Effector memory CD8-positive, alpha-beta T cell (primary cell): ENCODE results near the gene NUDT8.
A peak's percentile ranks its signal among the peaks of the same experiment; 100 is the strongest.
"Not testable (repeated sequence)": the region's sequence is repeated elsewhere in the genome, so short reads cannot be mapped to it uniquely, and the experiment has no call there.

ENCODE experiments used
- ATAC-seq: fragments of 150-1000 bp; cut with Tn5 transposase; replicated peaks from 2 replicates; pipeline ENCODE4 v1.10.0; 2021; ENCODE audit warnings: mild to moderate bottlenecking, moderate library complexity
- DNase-seq, 3 experiments: peaks; one replicate each; pipeline ENCODE4 v3.0.0; 2021
- H3K27ac Mint-ChIP-seq, 2 donors: one replicate each; pipeline ENCODE4 v1.8.0; 2022; ENCODE audit warnings: mild to moderate bottlenecking in 2 of 2, mixed read lengths in 2 of 2, moderate library complexity in 2 of 2
- H3K27me3 Mint-ChIP-seq, 2 donors: one replicate each; pipeline ENCODE4 v1.8.0; 2022; ENCODE audit warnings: mixed read lengths in 2 of 2
- H3K36me3 Mint-ChIP-seq: one replicate; pipeline ENCODE4 v1.8.0; 2022; ENCODE audit warnings: mild to moderate bottlenecking, moderate library complexity, mixed read lengths; ENCODE audit not compliant: insufficient read depth
- H3K4me1 Mint-ChIP-seq, 2 donors: one replicate each; pipeline ENCODE4 v1.8.0; 2022; ENCODE audit warnings: low read depth in 2 of 2, mixed read lengths in 2 of 2
- H3K4me3 Mint-ChIP-seq, 2 donors: one replicate each; pipeline ENCODE4 v1.8.0; 2022; ENCODE audit warnings: mild to moderate bottlenecking in 2 of 2, mixed read lengths in 2 of 2, moderate library complexity in 2 of 2
- H3K9me3 Mint-ChIP-seq, 2 donors: one replicate each; pipeline ENCODE4 v1.8.0; 2022; ENCODE audit warnings: mixed read lengths in 2 of 2

The NUDT8 gene

GRCh38 chr11:67604119-67604518, 25.6 kb downstream of the NUDT8 start:
- DNase-seq, H3K9me3 Mint-ChIP-seq, H3K27ac Mint-ChIP-seq, ATAC-seq: not testable (repeated sequence)
- Mint-ChIP-seq H3K4me3 (peak overlapping the region in 1 of 2 donors; percentile 1), H3K4me1 (peaks cover 15 to 24% of the 10 kb centered on the region in 2 donors), H3K27me3 (peaks cover 8 to 15% of the 10 kb centered on the region in 2 donors), H3K36me3 (peaks cover 15% of the 10 kb centered on the region)

GRCh38 chr11:67601098-67601497, 28.6 kb downstream of the NUDT8 start:
- ATAC-seq (no peak), DNase-seq (no peak)
- peaks cover 5% of the 10 kb centered on the region for H3K36me3 Mint-ChIP-seq
- peaks cover 7 to 12% of the 10 kb centered on the region in 2 donors for H3K4me1 Mint-ChIP-seq
- H3K9me3 Mint-ChIP-seq = no peaks in the 10 kb centered on the region
- H3K4me3 Mint-ChIP-seq = no peak overlapping the region
- H3K27me3 Mint-ChIP-seq = peaks cover 8 to 15% of the 10 kb centered on the region in 2 donors
- H3K27ac Mint-ChIP-seq = no peak overlapping the region

- no peak overlapping the region for H3K27ac Mint-ChIP-seq
- no peak overlapping the region for H3K4me3 Mint-ChIP-seq
Observed at GRCh38 chr11:67600324-67601029, 29.3 kb downstream of the NUDT8 start.

GRCh38 chr11:67599149-67599548, 30.6 kb downstream of the NUDT8 start:
- H3K4me1 Mint-ChIP-seq = peaks cover 4 to 7% of the 10 kb centered on the region in 2 donors

More at GRCh38 chr11:67600324-67601029, 29.3 kb downstream of the NUDT8 start:
- Mint-ChIP-seq H3K4me1 (peaks cover 4 to 8% of the 10 kb centered on the region in 2 donors), H3K36me3 (peaks cover 4% of the 10 kb centered on the region), H3K9me3 (no peaks in the 10 kb centered on the region), H3K27me3 (peaks cover 8 to 15% of the 10 kb centered on the region in 2 donors)
- ATAC-seq (no peak), DNase-seq (no peak)

GRCh38 chr11:67597963-67598362, 31.8 kb downstream of the NUDT8 start:
- H3K27me3 Mint-ChIP-seq = peaks cover 6 to 12% of the 10 kb centered on the region in 2 donors
- H3K36me3 Mint-ChIP-seq, H3K27ac Mint-ChIP-seq, DNase-seq, H3K9me3 Mint-ChIP-seq, H3K4me1 Mint-ChIP-seq, ATAC-seq, H3K4me3 Mint-ChIP-seq: not testable (repeated sequence)

More at GRCh38 chr11:67599149-67599548, 30.6 kb downstream of the NUDT8 start:
- Mint-ChIP-seq H3K27ac (no peak overlapping the region), H3K36me3 (peaks cover 4% of the 10 kb centered on the region), H3K9me3 (no peaks in the 10 kb centered on the region), H3K27me3 (peaks cover 8 to 15% of the 10 kb centered on the region in 2 donors), H3K4me3 (no peak overlapping the region)
- no peak for DNase-seq
- ATAC-seq = no peak

GRCh38 chr11:67597458-67597857, 32.3 kb downstream of the NUDT8 start:
- not testable (repeated sequence) for H3K4me1 Mint-ChIP-seq, H3K27ac Mint-ChIP-seq, H3K36me3 Mint-ChIP-seq, H3K27me3 Mint-ChIP-seq, H3K4me3 Mint-ChIP-seq, DNase-seq, ATAC-seq, H3K9me3 Mint-ChIP-seq

GRCh38 chr11:67596753-67597300, 32.9 kb downstream of the NUDT8 start:
- Mint-ChIP-seq H3K27me3 (peaks cover 0 to 8% of the 10 kb centered on the region in 2 donors), H3K4me3 (no peak overlapping the region), H3K36me3 (peaks cover 4% of the 10 kb centered on the region), H3K27ac (no peak overlapping the region), H3K4me1 (peaks cover 4 to 7% of the 10 kb centered on the region in 2 donors), H3K9me3 (no peaks in the 10 kb centered on the region)
- ATAC-seq (no peak), DNase-seq (no peak)

GRCh38 chr11:67594480-67594879, 35.3 kb downstream of the NUDT8 start:
- no peaks in the 10 kb centered on the region for H3K27me3 Mint-ChIP-seq
- H3K27ac Mint-ChIP-seq = no peak overlapping the region
- no peaks in the 10 kb centered on the region for H3K9me3 Mint-ChIP-seq
- H3K36me3 Mint-ChIP-seq = peaks cover 4% of the 10 kb centered on the region
- no peak overlapping the region for H3K4me3 Mint-ChIP-seq
- H3K4me1 Mint-ChIP-seq = no peaks in the 10 kb centered on the region
- DNase-seq (no peak), ATAC-seq (no peak)

- H3K27me3 Mint-ChIP-seq = no peaks in the 10 kb centered on the region
- ATAC-seq (no peak), DNase-seq (no peak)
- H3K9me3 Mint-ChIP-seq = no peaks in the 10 kb centered on the region
- peaks cover 4% of the 10 kb centered on the region for H3K36me3 Mint-ChIP-seq
- H3K4me3 Mint-ChIP-seq = no peak overlapping the region
- H3K27ac Mint-ChIP-seq = no peak overlapping the region
- no peaks in the 10 kb centered on the region for H3K4me1 Mint-ChIP-seq
Observed at GRCh38 chr11:67593565-67593905, 36.2 kb downstream of the NUDT8 start.

GRCh38 chr11:67592880-67593564, 36.7 kb downstream of the NUDT8 start:
- Mint-ChIP-seq H3K27ac (no peak overlapping the region), H3K4me3 (no peak overlapping the region), H3K27me3 (no peaks in the 10 kb centered on the region), H3K36me3 (peaks cover 4% of the 10 kb centered on the region), H3K9me3 (no peaks in the 10 kb centered on the region), H3K4me1 (peaks cover 0 to 2% of the 10 kb centered on the region in 2 donors)
- no peak for ATAC-seq
- DNase-seq = no peak

GRCh38 chr11:67588899-67589415, 40.8 kb downstream of the NUDT8 start:
- peaks cover 9 to 24% of the 10 kb centered on the region in 2 donors for H3K4me1 Mint-ChIP-seq
- not testable (repeated sequence) for ATAC-seq, DNase-seq, H3K9me3 Mint-ChIP-seq, H3K27me3 Mint-ChIP-seq, H3K4me3 Mint-ChIP-seq, H3K27ac Mint-ChIP-seq
- H3K36me3 Mint-ChIP-seq = peaks cover 16% of the 10 kb centered on the region

- no peaks in the 10 kb centered on the region for H3K27me3 Mint-ChIP-seq
- H3K27ac Mint-ChIP-seq = peak overlapping the region in 1 of 2 donors; percentile 36
- no peak for ATAC-seq
- peaks cover 12 to 26% of the 10 kb centered on the region in 2 donors for H3K4me1 Mint-ChIP-seq
- no peak overlapping the region for H3K4me3 Mint-ChIP-seq
- H3K9me3 Mint-ChIP-seq = no peaks in the 10 kb centered on the region
- peaks cover 16% of the 10 kb centered on the region for H3K36me3 Mint-ChIP-seq
- DNase-seq = no peak
Observed at GRCh38 chr11:67588136-67588503, 41.6 kb downstream of the NUDT8 start.

- Mint-ChIP-seq H3K27me3 (no peaks in the 10 kb centered on the region), H3K4me3 (no peak overlapping the region), H3K27ac (peak overlapping the region; percentile 74 to 84), H3K36me3 (peaks cover 20% of the 10 kb centered on the region), H3K4me1 (peaks cover 23 to 34% of the 10 kb centered on the region in 2 donors), H3K9me3 (no peaks in the 10 kb centered on the region)
- DNase-seq (no peak), ATAC-seq (no peak)
Observed at GRCh38 chr11:67586568-67587250, 43.0 kb downstream of the NUDT8 start.
